ENCODE results near the gene PISD.

PISD gene

GRCh38 chr22:31578171-31578570 lies 83.8 kb downstream of the PISD start:
- DNase-seq (ENCODE audit: extremely low read depth in 1 of 2, low read depth in 1 of 2), result no peak

GRCh38 chr22:31577711-31578110 lies 84.3 kb downstream of the PISD start:
- DNase-seq (ENCODE audit: extremely low read depth in 1 of 2, low read depth in 1 of 2), result no peak

- no peak for DNase-seq (ENCODE audit: extremely low read depth in 1 of 2, low read depth in 1 of 2)
Measured at GRCh38 chr22:31575190-31575589, 86.8 kb downstream of the PISD start.

DNA sequence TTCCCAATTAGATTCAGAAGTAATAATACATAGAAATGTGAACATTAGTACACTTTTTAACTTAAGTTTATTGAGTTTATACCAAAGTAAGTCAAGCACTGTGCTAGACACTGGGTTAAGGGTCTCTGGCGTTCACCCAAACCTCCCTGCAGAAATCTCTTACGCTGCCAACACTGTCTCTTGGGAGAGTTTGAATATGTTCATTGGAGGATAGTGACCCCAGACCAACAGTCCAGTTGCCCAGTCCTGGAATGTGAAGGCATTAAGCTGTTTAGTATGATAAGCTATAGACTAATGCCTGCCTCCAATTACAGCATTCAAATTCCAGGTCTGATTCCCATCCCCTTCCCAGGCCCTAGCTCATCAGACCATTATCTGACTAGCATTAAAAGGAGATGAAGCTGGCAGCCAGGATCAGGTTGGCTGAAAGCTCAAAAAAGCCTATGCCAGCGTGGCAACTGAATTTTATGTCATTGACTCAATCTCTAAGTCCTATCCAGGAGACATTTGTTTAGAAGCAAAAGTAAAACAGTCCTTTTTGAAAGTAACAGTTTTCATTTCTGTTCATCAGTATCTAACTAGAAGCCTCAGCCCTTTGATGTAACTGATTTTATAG lies 87.9 kb downstream of the PISD start:
- DNase-seq (ENCODE audit: extremely low read depth in 1 of 2, low read depth in 1 of 2), result no peak

GRCh38 chr22:31572939-31573338 lies 89.1 kb downstream of the PISD start:
- no peak for DNase-seq (ENCODE audit: extremely low read depth in 1 of 2, low read depth in 1 of 2)

DNA sequence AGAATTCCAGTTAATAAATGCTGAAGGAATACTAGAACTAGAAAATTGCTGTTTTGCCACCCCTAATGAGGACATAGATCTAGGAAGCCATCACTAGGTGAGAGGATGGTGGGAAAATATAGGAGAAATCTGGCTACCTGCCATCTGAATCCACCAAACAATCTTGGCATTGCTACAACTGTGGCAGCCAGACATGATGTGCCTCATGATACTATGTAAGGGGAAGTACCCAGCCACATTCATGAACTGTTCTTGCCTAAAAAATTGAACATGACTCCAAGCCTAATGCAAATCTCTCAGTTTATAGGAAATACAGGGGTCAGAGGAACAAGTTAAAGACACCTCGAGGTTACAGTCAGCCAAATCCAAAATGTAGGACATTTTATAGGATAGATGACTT lies 92.9 kb downstream of the PISD start:
- no peak for DNase-seq (ENCODE audit: extremely low read depth in 1 of 2, low read depth in 1 of 2)

All from stimulated activated CD8-positive, alpha-beta memory T cell treated with anti-CD3 and anti-CD28 coated beads, Interleukin-7, amount 100 ng/mL, for 48 hours (primary cell).